Esophagus squamous epithelium (tissue), 4 donors: ENCODE results near the gene TANGO2.

Source experiments
- POLR2A ChIP-seq, 4 donors: fragments of 450-650 bp; IDR thresholded peaks; one replicate each; pipeline ENCODE4 v1.6.1; 2017; ENCODE audit warnings: antibody characterized with exemption in 4 of 4, mild to moderate bottlenecking in 4 of 4, moderate library complexity in 3 of 4
- TF ChIP-seq, protein P1 (sequence below), 6 experiments: fragments of 450-650 bp in 4 of 6; fragments of 200-600 bp in 2 of 6; sonication (generic) in 2 of 6; IDR thresholded peaks; one replicate each; pipeline ENCODE4 v1.5.1; 2016 to 2019; ENCODE audit warnings: antibody characterized with exemption in 6 of 6, mild to moderate bottlenecking in 4 of 6, moderate library complexity in 4 of 6

DNA sequence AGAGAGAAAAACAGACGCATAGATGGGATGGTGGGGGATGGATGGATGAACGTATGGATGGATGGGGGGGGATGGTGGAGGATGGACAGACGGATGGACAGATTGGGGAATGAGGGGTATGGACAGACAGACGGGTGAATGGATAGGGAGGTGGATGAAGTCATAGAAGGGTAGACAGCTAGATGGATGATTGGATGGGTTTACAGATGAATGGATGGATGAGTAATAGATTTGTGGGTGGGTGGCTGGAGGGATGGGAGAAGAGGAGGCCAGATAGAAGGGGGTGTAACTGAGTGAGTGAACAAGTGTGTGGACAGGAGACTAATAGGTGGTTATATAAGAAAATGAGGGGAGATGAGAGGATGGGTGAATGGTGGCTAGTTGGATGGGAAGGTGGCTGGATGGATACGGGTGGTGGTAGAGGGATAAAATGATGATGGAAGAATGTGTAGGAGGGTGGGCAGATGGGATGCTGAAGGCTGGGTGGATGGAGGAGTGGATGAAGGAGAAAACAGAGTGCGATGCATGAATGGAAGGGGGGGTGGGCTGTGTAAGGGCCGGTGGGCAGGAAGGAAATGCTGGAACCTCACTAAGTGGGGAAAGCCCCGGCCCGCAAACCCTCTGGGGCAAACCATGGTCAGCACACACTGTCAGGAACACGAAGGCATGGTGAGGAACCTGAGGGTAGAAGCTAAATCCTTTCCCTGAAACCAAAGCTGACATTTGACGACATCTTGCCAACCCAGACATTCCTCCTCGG, 25.9 kb upstream of the TANGO2 start:
- no peak for TF ChIP-seq POLR2A (IDR thresholded peaks at IDR 0.05)
- TF ChIP-seq, protein P1, sequence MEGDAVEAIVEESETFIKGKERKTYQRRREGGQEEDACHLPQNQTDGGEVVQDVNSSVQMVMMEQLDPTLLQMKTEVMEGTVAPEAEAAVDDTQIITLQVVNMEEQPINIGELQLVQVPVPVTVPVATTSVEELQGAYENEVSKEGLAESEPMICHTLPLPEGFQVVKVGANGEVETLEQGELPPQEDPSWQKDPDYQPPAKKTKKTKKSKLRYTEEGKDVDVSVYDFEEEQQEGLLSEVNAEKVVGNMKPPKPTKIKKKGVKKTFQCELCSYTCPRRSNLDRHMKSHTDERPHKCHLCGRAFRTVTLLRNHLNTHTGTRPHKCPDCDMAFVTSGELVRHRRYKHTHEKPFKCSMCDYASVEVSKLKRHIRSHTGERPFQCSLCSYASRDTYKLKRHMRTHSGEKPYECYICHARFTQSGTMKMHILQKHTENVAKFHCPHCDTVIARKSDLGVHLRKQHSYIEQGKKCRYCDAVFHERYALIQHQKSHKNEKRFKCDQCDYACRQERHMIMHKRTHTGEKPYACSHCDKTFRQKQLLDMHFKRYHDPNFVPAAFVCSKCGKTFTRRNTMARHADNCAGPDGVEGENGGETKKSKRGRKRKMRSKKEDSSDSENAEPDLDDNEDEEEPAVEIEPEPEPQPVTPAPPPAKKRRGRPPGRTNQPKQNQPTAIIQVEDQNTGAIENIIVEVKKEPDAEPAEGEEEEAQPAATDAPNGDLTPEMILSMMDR (IDR thresholded peaks at IDR 0.05), result no peak
